Adipocyte (in vitro differentiated cells): ENCODE results near the gene KCTD20.
"Not testable (repeated sequence)": the region's sequence is repeated elsewhere in the genome, so short reads cannot be mapped to it uniquely, and the experiment has no call there.

Source experiments
- DNase-seq: peaks from one replicate; pipeline ENCODE4 v3.0.0-alpha.2; 2015; ENCODE audit warnings: low read depth
- H3K27me3 ChIP-seq: replicated peaks from 2 replicates; pipeline ENCODE4 v1.7.0; 2013; ENCODE audit warnings: mild to moderate bottlenecking, low read length, moderate library complexity; ENCODE audit not compliant: control insufficient read depth, insufficient read depth
- H3K36me3 ChIP-seq: 2 replicates; pipeline ENCODE4 v1.7.0; 2013; ENCODE audit warnings: low read length, mild to moderate bottlenecking, moderate library complexity; ENCODE audit not compliant: control insufficient read depth, insufficient read depth, severe bottlenecking
- H3K4me1 ChIP-seq: 2 replicates; pipeline ENCODE4 v1.7.0; 2013; ENCODE audit warnings: mild to moderate bottlenecking, low read length, moderate library complexity; ENCODE audit not compliant: control insufficient read depth, insufficient read depth
- H3K4me3 ChIP-seq: 2 replicates; pipeline ENCODE4 v1.7.0; 2013; ENCODE audit warnings: mild to moderate bottlenecking, low read length, moderate library complexity
- H3K9ac ChIP-seq: 2 replicates; pipeline ENCODE4 v1.7.0; 2013; ENCODE audit warnings: mild to moderate bottlenecking, low read length, moderate library complexity
- H3K9me3 ChIP-seq: 2 replicates; pipeline ENCODE4 v1.7.0; 2013; ENCODE audit warnings: mild to moderate bottlenecking, low read length, moderate library complexity; ENCODE audit not compliant: control insufficient read depth

Gene KCTD20

GRCh38 chr6:36442671-36443470 lies at the start of gene KCTD20, which contains the start of gene PXT1:
Gene KCTD20 (plus strand): TSS chr6:36443000. CDS start chr6:36470098, 27,098 bp downstream.
Gene PXT1 (minus strand): TSS chr6:36442854. CDS start chr6:36426082, 16,772 bp downstream.
- DNase-seq, result peak; percentile 96
- peak within 1 kb of the TSS; percentile 99 for H3K4me3 ChIP-seq
- no peaks in the 10 kb centered on the region for H3K36me3 ChIP-seq
- no peaks in the 10 kb centered on the region for H3K27me3 ChIP-seq
- peaks cover 37% of the 10 kb centered on the region for H3K4me1 ChIP-seq
- H3K9ac ChIP-seq, result peak within 1 kb of the TSS; percentile 99
- H3K9me3 ChIP-seq, result no peaks in the 10 kb centered on the region

- Histone ChIP-seq H3K9me3 (peaks cover 10% of the 10 kb centered on the region), H3K4me1 (no peaks in the 10 kb centered on the region), H3K27me3 (no peaks in the 10 kb centered on the region), H3K9ac (no peak overlapping the region), H3K36me3 (no peaks in the 10 kb centered on the region), H3K4me3 (no peak overlapping the region)
- no peak for DNase-seq
Measured at GRCh38 chr6:36399970-36400369, 42.8 kb upstream of the KCTD20 start.

- DNase-seq, result no peak
- Histone ChIP-seq H3K27me3 (no peaks in the 10 kb centered on the region), H3K4me1 (no peaks in the 10 kb centered on the region), H3K9me3 (peaks cover 10% of the 10 kb centered on the region), H3K9ac (no peak overlapping the region), H3K36me3 (no peaks in the 10 kb centered on the region), H3K4me3 (no peak overlapping the region)
Measured at GRCh38 chr6:36402481-36402880, 40.3 kb upstream of the KCTD20 start.

GRCh38 chr6:36404164-36404563 lies 38.6 kb upstream of the KCTD20 start:
- Histone ChIP-seq H3K36me3 (no peaks in the 10 kb centered on the region), H3K4me1 (no peaks in the 10 kb centered on the region), H3K9ac (no peak overlapping the region), H3K9me3 (no peaks in the 10 kb centered on the region), H3K4me3 (no peak overlapping the region), H3K27me3 (peaks cover 2% of the 10 kb centered on the region)
- DNase-seq, result no peak

GRCh38 chr6:36409718-36410117 lies 33.1 kb upstream of the KCTD20 start:
- H3K9me3 ChIP-seq, H3K36me3 ChIP-seq, DNase-seq, H3K4me1 ChIP-seq, H3K27me3 ChIP-seq, H3K9ac ChIP-seq, H3K4me3 ChIP-seq: not testable (repeated sequence)

- H3K4me3 ChIP-seq, result no peak overlapping the region
- DNase-seq, result no peak
- peaks cover 3% of the 10 kb centered on the region for H3K9me3 ChIP-seq
- no peak overlapping the region for H3K9ac ChIP-seq
- H3K4me1 ChIP-seq, result peaks cover 11% of the 10 kb centered on the region
- no peaks in the 10 kb centered on the region for H3K36me3 ChIP-seq
- H3K27me3 ChIP-seq, result peaks cover 4% of the 10 kb centered on the region
Measured at GRCh38 chr6:36413489-36414480, 29.0 kb upstream of the KCTD20 start.

- Histone ChIP-seq H3K9ac (no peak overlapping the region), H3K9me3 (peaks cover 3% of the 10 kb centered on the region)
Measured at GRCh38 chr6:36414481-36414880, 28.3 kb upstream of the KCTD20 start.

GRCh38 chr6:36418558-36418957 lies 24.2 kb upstream of the KCTD20 start:
- H3K36me3 ChIP-seq, result no peaks in the 10 kb centered on the region
- peaks cover 2% of the 10 kb centered on the region for H3K9me3 ChIP-seq
- no peak overlapping the region for H3K4me3 ChIP-seq
- H3K27me3 ChIP-seq, result no peaks in the 10 kb centered on the region
- no peak for DNase-seq
- peaks cover 30% of the 10 kb centered on the region for H3K4me1 ChIP-seq
- no peak overlapping the region for H3K9ac ChIP-seq

More at GRCh38 chr6:36414481-36414880, 28.3 kb upstream of the KCTD20 start:
- Histone ChIP-seq H3K27me3 (no peaks in the 10 kb centered on the region), H3K36me3 (no peaks in the 10 kb centered on the region), H3K4me3 (no peak overlapping the region), H3K4me1 (peaks cover 18% of the 10 kb centered on the region)
- DNase-seq, result no peak

GRCh38 chr6:36419310-36419709 lies 23.5 kb upstream of the KCTD20 start:
- no peak overlapping the region for H3K4me3 ChIP-seq
- H3K27me3 ChIP-seq, result no peaks in the 10 kb centered on the region
- H3K4me1 ChIP-seq, result peaks cover 30% of the 10 kb centered on the region
- no peak for DNase-seq
- H3K9me3 ChIP-seq, result no peaks in the 10 kb centered on the region
- no peak overlapping the region for H3K9ac ChIP-seq
- H3K36me3 ChIP-seq, result no peaks in the 10 kb centered on the region

GRCh38 chr6:36422714-36423100 lies 20.1 kb upstream of the KCTD20 start:
- Histone ChIP-seq H3K36me3 (no peaks in the 10 kb centered on the region), H3K9me3 (no peaks in the 10 kb centered on the region)
- DNase-seq, result no peak

More at GRCh38 chr6:36422714-36423100, 20.1 kb upstream of the KCTD20 start:
- Histone ChIP-seq H3K4me1 (peaks cover 26% of the 10 kb centered on the region), H3K9ac (peak overlapping the region; percentile 90), H3K4me3 (peak overlapping the region; percentile 93), H3K27me3 (no peaks in the 10 kb centered on the region)
